ENCODE results near the gene CADPS.

The CADPS gene

GRCh38 chr3:62451211-62451887, 423.9 kb downstream of the CADPS start:
- no peaks in the 10 kb centered on the region for H3K9me3 ChIP-seq (ENCODE audit: low read length)
- no peak overlapping the region for H3K27ac ChIP-seq (ENCODE audit: low read depth, low read length, poor library complexity, severe bottlenecking)
- no peak overlapping the region for H2AFZ ChIP-seq (ENCODE audit: low read length)
- no peaks in the 10 kb centered on the region for H4K20me1 ChIP-seq (ENCODE audit: insufficient read depth, low read length)
- H3K4me3 ChIP-seq (ENCODE audit: low read depth, low read length, poor library complexity, severe bottlenecking) = no peak overlapping the region
- H3K36me3 ChIP-seq (ENCODE audit: insufficient read depth, low read length) = no peaks in the 10 kb centered on the region
- no peaks in the 10 kb centered on the region for H3K9me2 ChIP-seq (ENCODE audit: low read depth, low read length)
- H3K4me2 ChIP-seq (ENCODE audit: low read length) = no peak overlapping the region
- no peak overlapping the region for H3K9ac ChIP-seq (ENCODE audit: low read length)
- H3K4me1 ChIP-seq (ENCODE audit: insufficient read depth, low read length, severe bottlenecking) = no peaks in the 10 kb centered on the region
- no peak for TF ChIP-seq EZH2 (IDR thresholded peaks at IDR 0.05; ENCODE audit: borderline replicate concordance, low read length)
- TF ChIP-seq, protein P1, sequence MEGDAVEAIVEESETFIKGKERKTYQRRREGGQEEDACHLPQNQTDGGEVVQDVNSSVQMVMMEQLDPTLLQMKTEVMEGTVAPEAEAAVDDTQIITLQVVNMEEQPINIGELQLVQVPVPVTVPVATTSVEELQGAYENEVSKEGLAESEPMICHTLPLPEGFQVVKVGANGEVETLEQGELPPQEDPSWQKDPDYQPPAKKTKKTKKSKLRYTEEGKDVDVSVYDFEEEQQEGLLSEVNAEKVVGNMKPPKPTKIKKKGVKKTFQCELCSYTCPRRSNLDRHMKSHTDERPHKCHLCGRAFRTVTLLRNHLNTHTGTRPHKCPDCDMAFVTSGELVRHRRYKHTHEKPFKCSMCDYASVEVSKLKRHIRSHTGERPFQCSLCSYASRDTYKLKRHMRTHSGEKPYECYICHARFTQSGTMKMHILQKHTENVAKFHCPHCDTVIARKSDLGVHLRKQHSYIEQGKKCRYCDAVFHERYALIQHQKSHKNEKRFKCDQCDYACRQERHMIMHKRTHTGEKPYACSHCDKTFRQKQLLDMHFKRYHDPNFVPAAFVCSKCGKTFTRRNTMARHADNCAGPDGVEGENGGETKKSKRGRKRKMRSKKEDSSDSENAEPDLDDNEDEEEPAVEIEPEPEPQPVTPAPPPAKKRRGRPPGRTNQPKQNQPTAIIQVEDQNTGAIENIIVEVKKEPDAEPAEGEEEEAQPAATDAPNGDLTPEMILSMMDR (IDR thresholded peaks at IDR 0.05; ENCODE audit: low read length) = no peak
- no peaks in the 10 kb centered on the region for H3K27me3 ChIP-seq (ENCODE audit: insufficient read depth, low read length)
- H3K79me2 ChIP-seq (ENCODE audit: insufficient read depth, low read length) = no peaks in the 10 kb centered on the region
- H3F3A ChIP-seq (ENCODE audit: insufficient read depth, low read length) = no peaks in the 10 kb centered on the region

DNA sequence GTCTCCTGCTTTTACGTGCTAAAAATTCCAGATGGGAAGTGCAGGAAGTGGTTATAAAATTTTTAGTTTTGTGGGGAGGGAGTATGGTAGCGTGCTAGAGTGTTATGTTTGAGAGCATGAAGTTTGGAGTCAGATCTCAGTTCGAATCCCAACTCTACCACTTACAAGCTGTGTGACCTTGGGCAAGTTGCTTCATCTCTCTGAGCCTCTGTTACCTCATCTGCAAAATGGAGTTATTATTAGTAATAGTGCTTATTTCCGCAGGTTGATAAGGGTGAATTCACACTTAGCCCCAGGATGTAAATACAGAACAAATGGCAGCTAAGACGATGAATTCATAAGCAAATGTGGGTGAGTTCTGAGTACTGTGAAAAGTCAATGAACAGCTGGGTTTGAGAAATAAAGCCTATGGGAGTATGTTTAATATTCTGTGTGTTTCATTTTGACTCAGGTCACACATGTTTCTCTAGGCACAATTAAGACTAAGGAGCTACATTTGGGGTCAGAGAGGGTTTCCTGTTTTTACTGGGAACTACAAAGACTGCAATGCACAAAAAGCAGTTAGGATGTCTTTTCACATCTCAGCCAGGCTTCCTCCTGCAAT, 428.8 kb downstream of the CADPS start:
- H3K36me3 ChIP-seq (ENCODE audit: insufficient read depth, low read length) = no peaks in the 10 kb centered on the region; the same call in 1 of the 2 replicates
- H3F3A ChIP-seq (ENCODE audit: insufficient read depth, low read length) = no peaks in the 10 kb centered on the region
- H2AFZ ChIP-seq (ENCODE audit: low read length) = peak overlapping the region; percentile 99; the same call in 1 of the 2 replicates
- no peaks in the 10 kb centered on the region for H3K9me3 ChIP-seq (ENCODE audit: low read length)
- no peak overlapping the region for H3K27ac ChIP-seq (ENCODE audit: low read depth, low read length, poor library complexity, severe bottlenecking)
- H3K27me3 ChIP-seq (ENCODE audit: insufficient read depth, low read length) = no peaks in the 10 kb centered on the region
- no peaks in the 10 kb centered on the region for H3K9me2 ChIP-seq (ENCODE audit: low read depth, low read length)
- H3K9ac ChIP-seq (ENCODE audit: low read length) = no peak overlapping the region
- peaks cover 12% of the 10 kb centered on the region for H3K4me1 ChIP-seq (ENCODE audit: insufficient read depth, low read length, severe bottlenecking)
- no peak overlapping the region for H3K4me2 ChIP-seq (ENCODE audit: low read length)
- TF ChIP-seq EZH2 (IDR thresholded peaks at IDR 0.05; ENCODE audit: borderline replicate concordance, low read length) = no peak
- TF ChIP-seq, protein P1 (IDR thresholded peaks at IDR 0.05; ENCODE audit: low read length) = no peak
- H3K4me3 ChIP-seq (ENCODE audit: low read depth, low read length, poor library complexity, severe bottlenecking) = no peak overlapping the region
- H4K20me1 ChIP-seq (ENCODE audit: insufficient read depth, low read length) = no peaks in the 10 kb centered on the region
- no peaks in the 10 kb centered on the region for H3K79me2 ChIP-seq (ENCODE audit: insufficient read depth, low read length)

- no peaks in the 10 kb centered on the region for H3K79me2 ChIP-seq (ENCODE audit: insufficient read depth, low read length)
- H2AFZ ChIP-seq (ENCODE audit: low read length) = peak overlapping the region; percentile 99
- peak overlapping the region; percentile 35 for H3K4me3 ChIP-seq (ENCODE audit: low read depth, low read length, poor library complexity, severe bottlenecking)
- no peaks in the 10 kb centered on the region for H3K9me3 ChIP-seq (ENCODE audit: low read length)
- peak overlapping the region; percentile 53 for H3K4me2 ChIP-seq (ENCODE audit: low read length)
- peaks cover 12% of the 10 kb centered on the region for H3K4me1 ChIP-seq (ENCODE audit: insufficient read depth, low read length, severe bottlenecking)
- no peak for TF ChIP-seq EZH2 (IDR thresholded peaks at IDR 0.05; ENCODE audit: borderline replicate concordance, low read length)
- TF ChIP-seq, protein P1 (IDR thresholded peaks at IDR 0.05; ENCODE audit: low read length) = no peak
- no peaks in the 10 kb centered on the region; the same call in 1 of the 2 replicates for H3K36me3 ChIP-seq (ENCODE audit: insufficient read depth, low read length)
- H3K9me2 ChIP-seq (ENCODE audit: low read depth, low read length) = no peaks in the 10 kb centered on the region
- no peaks in the 10 kb centered on the region for H3K27me3 ChIP-seq (ENCODE audit: insufficient read depth, low read length)
- H3K9ac ChIP-seq (ENCODE audit: low read length) = no peak overlapping the region
- no peaks in the 10 kb centered on the region for H3F3A ChIP-seq (ENCODE audit: insufficient read depth, low read length)
- no peaks in the 10 kb centered on the region for H4K20me1 ChIP-seq (ENCODE audit: insufficient read depth, low read length)
- no peak overlapping the region for H3K27ac ChIP-seq (ENCODE audit: low read depth, low read length, poor library complexity, severe bottlenecking)
These were observed 429.9 kb downstream of the CADPS start for GRCh38 chr3:62445275-62445674.

Measured in OCI-LY1 (cell line).